ENCODE data around the gene HS1BP3.

HS1BP3 gene

GRCh38 chr2:20674974-20675679, 24.2 kb upstream of the HS1BP3 start:
- DNase-seq (ENCODE audit: low read depth), result peak; percentile 22

- DNase-seq (ENCODE audit: low read depth), result no peak
These were observed 23.5 kb upstream of the HS1BP3 start for GRCh38 chr2:20674309-20674965.

GRCh38 chr2:20673686-20674308, 22.9 kb upstream of the HS1BP3 start:
- no peak for DNase-seq (ENCODE audit: low read depth)

- no peak for DNase-seq (ENCODE audit: low read depth)
These were observed 21.5 kb upstream of the HS1BP3 start for GRCh38 chr2:20672201-20672951.

- no peak for DNase-seq (ENCODE audit: low read depth)
These were observed 20.8 kb upstream of the HS1BP3 start for GRCh38 chr2:20671736-20672080.

GRCh38 chr2:20671036-20671735, 20.3 kb upstream of the HS1BP3 start:
- DNase-seq (ENCODE audit: low read depth), result no peak

- DNase-seq (ENCODE audit: low read depth), result no peak
These were observed 19.6 kb upstream of the HS1BP3 start for GRCh38 chr2:20670315-20671035.

GRCh38 chr2:20669562-20670314, 18.8 kb upstream of the HS1BP3 start:
- DNase-seq (ENCODE audit: low read depth), result no peak

- no peak for DNase-seq (ENCODE audit: low read depth)
These were observed 18.1 kb upstream of the HS1BP3 start for GRCh38 chr2:20668871-20669475.

GRCh38 chr2:20668451-20668850, 17.6 kb upstream of the HS1BP3 start:
- DNase-seq (ENCODE audit: low read depth), result no peak

- no peak for DNase-seq (ENCODE audit: low read depth)
These were observed 16.9 kb upstream of the HS1BP3 start for GRCh38 chr2:20667531-20668401.

GRCh38 chr2:20667151-20667530, 16.2 kb upstream of the HS1BP3 start:
- no peak for DNase-seq (ENCODE audit: low read depth)

- DNase-seq (ENCODE audit: low read depth), result no peak
These were observed 15.6 kb upstream of the HS1BP3 start, which contains the start of gene GDF7 for GRCh38 chr2:20666304-20667150. GDF7 (plus strand) TSS chr2:20667144; CDS start chr2:20667240, 96 bp downstream.

- no peak for DNase-seq (ENCODE audit: low read depth)
These were observed 15.1 kb upstream of the HS1BP3 start for GRCh38 chr2:20666005-20666303.

- DNase-seq (ENCODE audit: low read depth), result no peak
These were observed 14.5 kb upstream of the HS1BP3 start for GRCh38 chr2:20665243-20666004.

GRCh38 chr2:20664431-20665242, 13.7 kb upstream of the HS1BP3 start:
- DNase-seq (ENCODE audit: low read depth), result no peak

GRCh38 chr2:20664071-20664390, 13.1 kb upstream of the HS1BP3 start:
- DNase-seq (ENCODE audit: low read depth), result no peak
